IMR-90 (cell line): ENCODE data around the gene PSAPL1. TPM values are rescaled to one million over a fixed set of nuclear protein-coding genes. Genes with fewer than 3 reads are reported as not detected.

Experiments used
- ATAC-seq: fragments of 200-7000 bp; cut with Tn5 transposase; 2 replicates; pipeline ENCODE4 v1.9.1; 2020; ENCODE audit warnings: low read depth, mild to moderate bottlenecking, moderate library complexity
- BruUV-seq: library from RNA; stranded (reverse); fragments of 400-500 nt; replicated peaks from 2 replicates; lab custom pipeline; 2021; lab: Mats Ljungman, UMichigan
- CTCF ChIA-PET: fragments of 300-600 bp; formaldehyde crosslinking; extraction: SDS; loops from one replicate; lab custom pipeline; 2021; ENCODE audit warnings: antibody characterized with exemption; lab: Yijun Ruan, JAX
- POLR2A ChIA-PET: fragments of 300-600 bp; sonication (Branson Sonifier 250); formaldehyde crosslinking; loops from one replicate; lab custom pipeline; 2022; ENCODE audit warnings: antibody characterized with exemption; ENCODE audit not compliant: unreplicated experiment; lab: Charles Lee
- DNase-seq: peaks from one replicate; pipeline ENCODE4 v3.0.0; 2013
- H2AFZ ChIP-seq: replicated peaks from 2 replicates; pipeline ENCODE3; 2013; ENCODE audit warnings: low read length, mild to moderate bottlenecking; ENCODE audit not compliant: poor library complexity
- H2AK5ac ChIP-seq: 2 replicates; pipeline ENCODE4 v1.6.1; 2013; ENCODE audit warnings: low read depth, low read length, inconsistent platforms
- H2AK9ac ChIP-seq: replicated peaks from 2 replicates; pipeline ENCODE3; 2013; ENCODE audit warnings: mild to moderate bottlenecking, low read depth, low read length, moderate library complexity; ENCODE audit not compliant: poor library complexity
- H2BK120ac ChIP-seq: 2 replicates; pipeline ENCODE4 v1.6.1; 2013; ENCODE audit warnings: low read depth, low read length, inconsistent platforms
- H2BK15ac ChIP-seq: 3 replicates; pipeline ENCODE4 v1.6.1; 2013; ENCODE audit warnings: low read depth, low read length, inconsistent platforms
- H2BK20ac ChIP-seq: 2 replicates; pipeline ENCODE4 v1.6.1; 2013; ENCODE audit warnings: low read depth, mild to moderate bottlenecking, inconsistent platforms, low read length, moderate library complexity
- H2BK5ac ChIP-seq: 2 replicates; pipeline ENCODE4 v1.6.1; 2013; ENCODE audit warnings: mild to moderate bottlenecking, low read depth, low read length, inconsistent platforms; ENCODE audit not compliant: poor library complexity, severe bottlenecking
- H3K14ac ChIP-seq: replicated peaks from 2 replicates; pipeline ENCODE4 v1.6.1; 2013; ENCODE audit warnings: low read depth, low read length, inconsistent platforms
- H3K18ac ChIP-seq: 2 replicates; pipeline ENCODE4 v1.6.1; 2013; ENCODE audit warnings: low read depth, low read length, control low read depth
- H3K23ac ChIP-seq: 2 replicates; pipeline ENCODE4 v1.6.1; 2013; ENCODE audit warnings: low read depth, low read length, inconsistent platforms
- H3K27ac ChIP-seq: 2 replicates; pipeline ENCODE4 v1.5.1; 2013; ENCODE audit warnings: mild to moderate bottlenecking, control low read depth, low read length; ENCODE audit not compliant: insufficient read depth
- H3K27me3 ChIP-seq: 2 replicates; pipeline ENCODE4 v1.6.1; 2013; ENCODE audit warnings: low read length; ENCODE audit not compliant: control insufficient read depth, insufficient read depth
- H3K36me3 ChIP-seq: 2 replicates; pipeline ENCODE4 v1.6.1; 2013; ENCODE audit warnings: low read length, mixed read lengths; ENCODE audit not compliant: control insufficient read depth, insufficient read depth
- H3K4ac ChIP-seq: 2 replicates; pipeline ENCODE4 v1.6.1; 2013; ENCODE audit warnings: low read depth, low read length, inconsistent platforms
- H3K4me1 ChIP-seq: 2 replicates; pipeline ENCODE4 v1.6.1; 2013; ENCODE audit warnings: low read length, mixed read lengths; ENCODE audit not compliant: control insufficient read depth, insufficient read depth
- H3K4me2 ChIP-seq: 2 replicates; pipeline ENCODE4 v1.6.1; 2013; ENCODE audit warnings: low read depth, mild to moderate bottlenecking, control low read depth, low read length, moderate library complexity
- H3K4me3 ChIP-seq: 2 replicates; pipeline ENCODE4 v1.5.1; 2013; ENCODE audit warnings: low read depth, mild to moderate bottlenecking, control low read depth, low read length, moderate library complexity; ENCODE audit not compliant: insufficient read depth
- H3K56ac ChIP-seq: 2 replicates; pipeline ENCODE4 v1.6.1; 2013; ENCODE audit warnings: low read length, inconsistent platforms; ENCODE audit not compliant: insufficient read depth; ENCODE audit errors: extremely low read depth
- H3K79me1 ChIP-seq, 2 experiments: 2 replicates each; pipeline ENCODE4 v1.6.1; 2013; ENCODE audit warnings: low read length in 2 of 2, inconsistent platforms in 1 of 2, low read depth in 1 of 2
- H3K9ac ChIP-seq: 2 replicates; pipeline ENCODE4 v1.6.1; 2013; ENCODE audit warnings: low read depth, low read length, control low read depth
- H3K9me1 ChIP-seq: 2 replicates; pipeline ENCODE4 v1.6.1; 2013; ENCODE audit warnings: low read length, inconsistent platforms; ENCODE audit not compliant: insufficient read depth
- H3K9me3 ChIP-seq: 2 replicates; pipeline ENCODE4 v1.6.1; 2013; ENCODE audit warnings: low read length; ENCODE audit not compliant: control insufficient read depth, insufficient read depth
- H4K20me1 ChIP-seq: 2 replicates; pipeline ENCODE4 v1.6.1; 2013; ENCODE audit warnings: low read length, inconsistent platforms; ENCODE audit not compliant: insufficient read depth
- H4K5ac ChIP-seq: 2 replicates; pipeline ENCODE4 v1.6.1; 2013; ENCODE audit warnings: mild to moderate bottlenecking, low read depth, low read length, control low read depth
- H4K8ac ChIP-seq, 2 experiments: 2 replicates each; pipeline ENCODE4 v1.6.1; 2013; ENCODE audit warnings: low read depth in 2 of 2, low read length in 2 of 2, control low read depth in 1 of 2, inconsistent platforms in 1 of 2
- H4K91ac ChIP-seq: 2 replicates; pipeline ENCODE4 v1.6.1; 2013; ENCODE audit warnings: low read depth, low read length, inconsistent platforms; ENCODE audit not compliant: insufficient read depth
- BHLHE40 ChIP-seq: fragments of 150-350 bp; IDR thresholded peaks from 2 replicates; pipeline ENCODE4 v1.6.1; 2016; ENCODE audit warnings: mild to moderate bottlenecking, low read depth, low read length
- CEBPB ChIP-seq: IDR thresholded peaks from 2 replicates; pipeline ENCODE4 v1.6.1; 2012; ENCODE audit warnings: low read depth, low read length, improper control_type of control experiment
- CHD1 ChIP-seq: IDR thresholded peaks from 2 replicates; pipeline ENCODE4 v1.6.1; 2012; ENCODE audit warnings: low read depth, low read length, improper control_type of control experiment
- CTCF ChIP-seq: conservative IDR thresholded peaks from 2 replicates; pipeline ENCODE4 v1.5.1; 2012; ENCODE audit warnings: mild to moderate bottlenecking, low read depth, low read length, improper control_type of control experiment
- ELK1 ChIP-seq: fragments of 150-350 bp; IDR thresholded peaks from 2 replicates; pipeline ENCODE4 v1.6.1; 2016; ENCODE audit warnings: low read depth, mild to moderate bottlenecking, low read length, moderate library complexity, borderline replicate concordance
- FOS ChIP-seq: fragments of 150-350 bp; IDR thresholded peaks from 2 replicates; pipeline ENCODE4 v1.6.1; 2016; ENCODE audit warnings: low read depth, low read length
- MAFK ChIP-seq: IDR thresholded peaks from 2 replicates; pipeline ENCODE4 v1.6.1; 2012; ENCODE audit warnings: low read depth, low read length, improper control_type of control experiment
- MAZ ChIP-seq: IDR thresholded peaks from 2 replicates; pipeline ENCODE4 v1.6.1; 2012; ENCODE audit warnings: low read depth, mild to moderate bottlenecking, low read length, improper control_type of control experiment, moderate library complexity, borderline replicate concordance
- MXI1 ChIP-seq: IDR thresholded peaks from 2 replicates; pipeline ENCODE4 v1.6.1; 2012; ENCODE audit warnings: low read depth, mild to moderate bottlenecking, low read length, moderate library complexity, borderline replicate concordance
- NFE2L2 ChIP-seq: fragments of 150-350 bp; IDR thresholded peaks from 2 replicates; pipeline ENCODE4 v1.6.1; 2016; ENCODE audit warnings: low read depth, mild to moderate bottlenecking, low read length
- POLR2A ChIP-seq: IDR thresholded peaks from 2 replicates; pipeline ENCODE4 v1.6.1; 2012; ENCODE audit warnings: mild to moderate bottlenecking, low read depth, low read length
- RAD21 ChIP-seq: IDR thresholded peaks from 2 replicates; pipeline ENCODE4 v1.6.1; 2012; ENCODE audit warnings: low read length, improper control_type of control experiment
- RCOR1 ChIP-seq: IDR thresholded peaks from 2 replicates; pipeline ENCODE4 v1.6.1; 2012; ENCODE audit warnings: mild to moderate bottlenecking, low read length, improper control_type of control experiment; ENCODE audit not compliant: insufficient replicate concordance
- RFX5 ChIP-seq: IDR thresholded peaks from 2 replicates; pipeline ENCODE4 v1.8.0; 2012; ENCODE audit warnings: low read depth, mild to moderate bottlenecking, low read length, moderate library complexity
- SMC3 ChIP-seq: fragments of 150-350 bp; IDR thresholded peaks from 2 replicates; pipeline ENCODE4 v1.6.1; 2016; ENCODE audit warnings: low read depth, mild to moderate bottlenecking, antibody characterized with exemption, low read length, moderate library complexity
- USF2 ChIP-seq: fragments of 150-350 bp; IDR thresholded peaks from 2 replicates; pipeline ENCODE4 v1.6.1; 2017; ENCODE audit warnings: mild to moderate bottlenecking, antibody characterized with exemption, low read length, low read depth
- WGBS, 2 experiments: methylation state at CpG; one replicate each; pipeline versions ENCODE4 v1.1.5 to v1.1.7; 2013; ENCODE audit warnings: missing lambda C conversion rate in 2 of 2; ENCODE audit not compliant: insufficient read length in 1 of 2; ENCODE audit errors: extremely low coverage in 2 of 2; 5-methylcytosine and 5-hydroxymethylcytosine counted together
- dilution Hi-C: fragments of 300-500 bp; cut with HindIII; formaldehyde crosslinking; loops from one replicate; pipeline ENCODE4 v1.14.3; 2018; ENCODE audit warnings: low sequenced_read_pairs; ENCODE audit not compliant: unreplicated experiment
- in situ Hi-C: fragments of 300-500 bp; cut with MboI; formaldehyde crosslinking; loops from 3 replicates; pipeline ENCODE4 v1.14.3; 2019; ENCODE audit warnings: low sequenced_read_pairs, inconsistent platforms, mixed read lengths
- intact Hi-C: fragments of 100-400 bp; cut with micrococcal nuclease; formaldehyde crosslinking; loops from 2 replicates; pipeline ENCODE4 v1.10.0; 2022
- polyA plus RNA-seq, 3 experiments: library from polyadenylated mRNA; depleted of rRNA; stranded (reverse); fragments of >200 nt; gene quantifications; 2 replicates each; pipeline ENCODE4 v1.2.3, GENCODE V29; 2012; ENCODE audit warnings: low replicate concordance in 1 of 3
- total RNA-seq: library from RNA; depleted of rRNA; stranded (reverse); fragments of >200 nt; gene quantifications from 2 replicates; pipeline ENCODE4 v1.2.3, GENCODE V29; 2012

PSAPL1 gene
- total and polyA plus RNA-seq, 2 of the 4 experiments (the other 2 are of a cell fraction): not detected

- Histone ChIP-seq H2AK9ac (no peak overlapping the region), H2BK120ac (no peak overlapping the region), H3K4me1 (no peaks in the 10 kb centered on the region), H3K27me3 (peaks cover 23% of the 10 kb centered on the region), H3K14ac (no peak overlapping the region), H2BK20ac (no peak overlapping the region), H4K91ac (no peak overlapping the region), H3K9me1 (no peaks in the 10 kb centered on the region), H3K4ac (no peak overlapping the region), H2BK5ac (no peak overlapping the region), H2BK15ac (no peak overlapping the region), H4K5ac (no peak overlapping the region), H2AK5ac (no peak overlapping the region), H3K4me3 (no peak overlapping the region), H3K56ac (no peak overlapping the region), H3K27ac (no peak overlapping the region), H3K9me3 (0 out of 2 replicates have a peak, but pooled peaks cover 3% of the 10 kb centered on the region), H3K36me3 (no peaks in the 10 kb centered on the region), H3K9ac (no peak overlapping the region), H4K8ac (no peak overlapping the region), H3K18ac (no peak overlapping the region), H3K79me1 (no peaks in the 10 kb centered on the region), H4K20me1 (no peaks in the 10 kb centered on the region), H2AFZ (no peak overlapping the region), H3K23ac (no peak overlapping the region), H3K4me2 (no peak overlapping the region)
- ATAC-seq (no peak), DNase-seq (no peak)
- 43% methylated on average over 3 of the region's 12 CpGs; no CpG with 5 or more reads in 1 of the 2 experiments for WGBS, 2 experiments
- POLR2A ChIA-PET: no interaction called here
- dilution Hi-C loops: no loop called here
- CTCF ChIA-PET: no interaction called here
- TF ChIP-seq CEBPB (no peak), RAD21 (no peak), NFE2L2 (no peak), FOS (no peak), RCOR1 (no peak), MAFK (no peak), MAZ (no peak), CHD1 (no peak), ELK1 (no peak), USF2 (no peak), SMC3 (no peak), MXI1 (no peak), POLR2A (no peak), RFX5 (no peak), CTCF (no peak), BHLHE40 (no peak)
- BruUV-seq: no TSS peak
- in situ Hi-C loops: no loop called here
- intact Hi-C loops: no loop called here
Measured at GRCh38 chr4:7414736-7415510, 19.8 kb downstream of the PSAPL1 start.
